Liver (tissue), 9 donors: ENCODE measurements around the gene IRAK1. TPM values are rescaled to one million over a fixed set of nuclear protein-coding genes. Genes with fewer than 3 reads are reported as not detected.

Source experiments
- DNase-seq: peaks from one replicate; pipeline ENCODE4 v3.0.0-alpha.2; 2017; ENCODE audit warnings: low spot score
- H3K27ac ChIP-seq, 2 donors: one replicate each; pipeline ENCODE4 v1.7.0; 2013; ENCODE audit warnings: inconsistent platforms in 2 of 2, low read length in 2 of 2, control low read depth in 1 of 2, low read depth in 1 of 2, mild to moderate bottlenecking in 1 of 2
- H3K27me3 ChIP-seq, 4 donors: one replicate each; pipeline versions ENCODE4 v1.6.1 to v1.7.0; 2013; ENCODE audit warnings: low read length in 3 of 4, inconsistent platforms in 1 of 4, mild to moderate bottlenecking in 1 of 4, moderate library complexity in 1 of 4; ENCODE audit not compliant: control insufficient read depth in 4 of 4, insufficient read depth in 4 of 4
- H3K36me3 ChIP-seq, 4 donors: one replicate each; pipeline versions ENCODE4 v1.6.1 to v1.7.0; 2013; ENCODE audit warnings: low read length in 3 of 4, mild to moderate bottlenecking in 3 of 4, low read depth in 1 of 4, moderate library complexity in 1 of 4; ENCODE audit not compliant: control insufficient read depth in 4 of 4, insufficient read depth in 3 of 4
- H3K4me1 ChIP-seq, 4 donors: one replicate each; pipeline versions ENCODE4 v1.6.1 to v1.7.0; 2013; ENCODE audit warnings: low read length in 3 of 4, mild to moderate bottlenecking in 3 of 4, moderate library complexity in 1 of 4; ENCODE audit not compliant: control insufficient read depth in 4 of 4, insufficient read depth in 4 of 4
- H3K4me3 ChIP-seq, 3 donors: one replicate each; pipeline versions ENCODE4 v1.6.1 to v1.7.0; 2013; ENCODE audit warnings: low read length in 3 of 3, control low read depth in 1 of 3, low read depth in 1 of 3, mild to moderate bottlenecking in 1 of 3
- H3K9ac ChIP-seq, 2 donors: one replicate each; pipeline ENCODE4 v1.7.0; 2013; ENCODE audit warnings: low read length in 2 of 2, mild to moderate bottlenecking in 2 of 2, moderate library complexity in 2 of 2, control low read depth in 1 of 2, low read depth in 1 of 2
- H3K9me3 ChIP-seq, 4 donors: one replicate each; pipeline versions ENCODE4 v1.6.1 to v1.7.0; 2013; ENCODE audit warnings: low read length in 3 of 4; ENCODE audit not compliant: control insufficient read depth in 4 of 4
- EGR1 ChIP-seq, 2 donors: IDR thresholded peaks; 2 replicates each; pipeline ENCODE4 v1.6.1; 2016 to 2018; ENCODE audit warnings: antibody characterized with exemption in 2 of 2, low read depth in 2 of 2
- FOXA1 ChIP-seq: IDR thresholded peaks from 2 replicates; pipeline ENCODE4 v1.6.1; 2016; ENCODE audit warnings: antibody characterized with exemption
- FOXA2 ChIP-seq: IDR thresholded peaks from 2 replicates; pipeline ENCODE4 v1.6.1; 2016; ENCODE audit warnings: antibody characterized with exemption
- GABPA ChIP-seq, 2 donors: IDR thresholded peaks in 1 of 2; conservative IDR thresholded peaks in 1 of 2; 2 replicates each; pipeline ENCODE4 v1.6.1; 2016; ENCODE audit warnings: antibody characterized with exemption in 2 of 2, mild to moderate bottlenecking in 1 of 2, moderate library complexity in 1 of 2
- HNF4A ChIP-seq, 2 donors: conservative IDR thresholded peaks; 2 replicates each; pipeline ENCODE4 v1.6.1; 2016; ENCODE audit warnings: antibody characterized with exemption in 2 of 2, mild to moderate bottlenecking in 2 of 2
- HNF4G ChIP-seq: IDR thresholded peaks from 2 replicates; pipeline ENCODE4 v1.6.1; 2016; ENCODE audit warnings: antibody characterized with exemption
- JUND ChIP-seq, 2 donors: IDR thresholded peaks; 2 replicates each; pipeline ENCODE4 v1.6.1; 2016; ENCODE audit warnings: antibody characterized with exemption in 2 of 2
- NR2F2 ChIP-seq: IDR thresholded peaks from 2 replicates; pipeline ENCODE4 v1.6.1; 2016; ENCODE audit warnings: antibody characterized with exemption
- RAD21 ChIP-seq, 2 donors: IDR thresholded peaks; 2 replicates each; pipeline ENCODE4 v1.6.1; 2016; ENCODE audit warnings: antibody characterized with exemption in 2 of 2, mild to moderate bottlenecking in 2 of 2
- RXRA ChIP-seq, 2 donors: IDR thresholded peaks; 2 replicates each; pipeline ENCODE4 v1.6.1; 2017 to 2018; ENCODE audit warnings: antibody characterized with exemption in 2 of 2, mild to moderate bottlenecking in 1 of 2
- SP1 ChIP-seq: IDR thresholded peaks from 2 replicates; pipeline ENCODE4 v1.6.1; 2018; ENCODE audit warnings: antibody characterized with exemption, mild to moderate bottlenecking
- TAF1 ChIP-seq: conservative IDR thresholded peaks from 2 replicates; pipeline ENCODE4 v1.6.1; 2016; ENCODE audit warnings: antibody characterized with exemption, mild to moderate bottlenecking
- YY1 ChIP-seq: IDR thresholded peaks from 2 replicates; pipeline ENCODE4 v1.6.1; 2016; ENCODE audit warnings: antibody characterized with exemption, mild to moderate bottlenecking
- WGBS: extraction: QIAGEN DNeasy Blood & Tissue Kit; methylation state at CpG from one replicate; pipeline ENCODE4 v1.1.7; 2013; 5-methylcytosine and 5-hydroxymethylcytosine counted together
- polyA plus RNA-seq, 2 donors: library from polyadenylated mRNA; stranded (reverse) in 1 of 2; unstranded in 1 of 2; fragments of 200-250 nt in 1 of 2; fragments of >200 nt in 1 of 2; fragmentation: Nextera tagmentation in 1 of 2; extraction: Ambion mirVana in 1 of 2; gene quantifications; one replicate each; pipeline versions ENCODE4 v1.2.1 to v1.2.3, GENCODE V29; 2013 to 2015
- total RNA-seq, 2 donors: library from RNA; depleted of rRNA; stranded (reverse); fragments of >200 nt; gene quantifications; one replicate each; pipeline ENCODE4 v1.2.3, GENCODE V29; 2014
- TF ChIP-seq, protein P1 (sequence below): IDR thresholded peaks from 2 replicates; pipeline ENCODE4 v1.6.1; 2016; ENCODE audit warnings: antibody characterized with exemption, mild to moderate bottlenecking
- TF ChIP-seq, protein P2 (sequence below): fragments of 150-350 bp; IDR thresholded peaks from 2 replicates; pipeline ENCODE4 v1.5.1; 2017; ENCODE audit warnings: improper control_type of control experiment, low read depth, low read length; ENCODE audit not compliant: missing input control
- TF ChIP-seq, protein P3 (sequence below): IDR thresholded peaks from 2 replicates; pipeline ENCODE4 v1.6.1; 2016; ENCODE audit warnings: antibody characterized with exemption
- TF ChIP-seq, protein P4 (sequence below): IDR thresholded peaks from 2 replicates; pipeline ENCODE4 v1.6.1; 2016; ENCODE audit warnings: antibody characterized with exemption
- TF ChIP-seq, protein P5 (sequence below): IDR thresholded peaks from 2 replicates; pipeline ENCODE4 v1.6.1; 2016; ENCODE audit warnings: antibody characterized with exemption
- donor health status: healthy.
- donor health status: healthy.
- donor health status: healthy.
- donor health status: healthy.
- donor health status: healthy.

Gene IRAK1
- total and polyA plus RNA-seq, 4 donors = 17.6 to 55.8 (median 27.4) TPM

DNA sequence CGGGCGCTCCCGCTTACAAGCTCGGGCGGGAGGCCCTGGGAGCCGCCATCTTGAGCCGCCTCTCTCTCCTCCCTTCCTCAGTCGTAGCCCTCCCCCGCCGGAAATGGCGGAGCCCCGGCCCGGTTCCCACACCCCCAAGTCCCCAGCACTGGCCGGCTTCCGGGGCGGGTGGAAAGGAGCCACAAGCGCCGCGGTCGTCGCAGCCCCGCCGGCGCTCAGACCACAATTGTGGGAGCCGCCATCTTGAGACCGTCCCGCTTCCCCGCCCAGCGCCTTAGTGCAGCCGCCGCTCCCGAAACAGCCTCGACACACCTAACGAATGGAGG, 48.6 kb downstream of the IRAK1 start:
- TF ChIP-seq TAF1 (no peak), HNF4A (conservative IDR thresholded peaks at IDR 0.05) (no peak), FOXA2 (no peak), EGR1 (IDR thresholded peaks at IDR 0.05; ENCODE audit: low read depth in 2 of 2) (no peak), JUND (IDR thresholded peaks at IDR 0.05) (no peak), FOXA1 (no peak), NR2F2 (no peak), YY1 (peak; percentile 98), RXRA (IDR thresholded peaks at IDR 0.05) (no peak), SP1 (no peak), GABPA (IDR thresholded peaks at IDR 0.05 in 1 of 2, conservative IDR thresholded peaks at IDR 0.05 in 1 of 2) (peak; percentile 88 to 89), HNF4G (no peak), RAD21 (IDR thresholded peaks at IDR 0.05) (no peak)
- TF ChIP-seq, protein P1, sequence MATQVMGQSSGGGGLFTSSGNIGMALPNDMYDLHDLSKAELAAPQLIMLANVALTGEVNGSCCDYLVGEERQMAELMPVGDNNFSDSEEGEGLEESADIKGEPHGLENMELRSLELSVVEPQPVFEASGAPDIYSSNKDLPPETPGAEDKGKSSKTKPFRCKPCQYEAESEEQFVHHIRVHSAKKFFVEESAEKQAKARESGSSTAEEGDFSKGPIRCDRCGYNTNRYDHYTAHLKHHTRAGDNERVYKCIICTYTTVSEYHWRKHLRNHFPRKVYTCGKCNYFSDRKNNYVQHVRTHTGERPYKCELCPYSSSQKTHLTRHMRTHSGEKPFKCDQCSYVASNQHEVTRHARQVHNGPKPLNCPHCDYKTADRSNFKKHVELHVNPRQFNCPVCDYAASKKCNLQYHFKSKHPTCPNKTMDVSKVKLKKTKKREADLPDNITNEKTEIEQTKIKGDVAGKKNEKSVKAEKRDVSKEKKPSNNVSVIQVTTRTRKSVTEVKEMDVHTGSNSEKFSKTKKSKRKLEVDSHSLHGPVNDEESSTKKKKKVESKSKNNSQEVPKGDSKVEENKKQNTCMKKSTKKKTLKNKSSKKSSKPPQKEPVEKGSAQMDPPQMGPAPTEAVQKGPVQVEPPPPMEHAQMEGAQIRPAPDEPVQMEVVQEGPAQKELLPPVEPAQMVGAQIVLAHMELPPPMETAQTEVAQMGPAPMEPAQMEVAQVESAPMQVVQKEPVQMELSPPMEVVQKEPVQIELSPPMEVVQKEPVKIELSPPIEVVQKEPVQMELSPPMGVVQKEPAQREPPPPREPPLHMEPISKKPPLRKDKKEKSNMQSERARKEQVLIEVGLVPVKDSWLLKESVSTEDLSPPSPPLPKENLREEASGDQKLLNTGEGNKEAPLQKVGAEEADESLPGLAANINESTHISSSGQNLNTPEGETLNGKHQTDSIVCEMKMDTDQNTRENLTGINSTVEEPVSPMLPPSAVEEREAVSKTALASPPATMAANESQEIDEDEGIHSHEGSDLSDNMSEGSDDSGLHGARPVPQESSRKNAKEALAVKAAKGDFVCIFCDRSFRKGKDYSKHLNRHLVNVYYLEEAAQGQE = peak; percentile 17
- TF ChIP-seq, protein P2, sequence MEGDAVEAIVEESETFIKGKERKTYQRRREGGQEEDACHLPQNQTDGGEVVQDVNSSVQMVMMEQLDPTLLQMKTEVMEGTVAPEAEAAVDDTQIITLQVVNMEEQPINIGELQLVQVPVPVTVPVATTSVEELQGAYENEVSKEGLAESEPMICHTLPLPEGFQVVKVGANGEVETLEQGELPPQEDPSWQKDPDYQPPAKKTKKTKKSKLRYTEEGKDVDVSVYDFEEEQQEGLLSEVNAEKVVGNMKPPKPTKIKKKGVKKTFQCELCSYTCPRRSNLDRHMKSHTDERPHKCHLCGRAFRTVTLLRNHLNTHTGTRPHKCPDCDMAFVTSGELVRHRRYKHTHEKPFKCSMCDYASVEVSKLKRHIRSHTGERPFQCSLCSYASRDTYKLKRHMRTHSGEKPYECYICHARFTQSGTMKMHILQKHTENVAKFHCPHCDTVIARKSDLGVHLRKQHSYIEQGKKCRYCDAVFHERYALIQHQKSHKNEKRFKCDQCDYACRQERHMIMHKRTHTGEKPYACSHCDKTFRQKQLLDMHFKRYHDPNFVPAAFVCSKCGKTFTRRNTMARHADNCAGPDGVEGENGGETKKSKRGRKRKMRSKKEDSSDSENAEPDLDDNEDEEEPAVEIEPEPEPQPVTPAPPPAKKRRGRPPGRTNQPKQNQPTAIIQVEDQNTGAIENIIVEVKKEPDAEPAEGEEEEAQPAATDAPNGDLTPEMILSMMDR = no peak
- TF ChIP-seq, protein P3, sequence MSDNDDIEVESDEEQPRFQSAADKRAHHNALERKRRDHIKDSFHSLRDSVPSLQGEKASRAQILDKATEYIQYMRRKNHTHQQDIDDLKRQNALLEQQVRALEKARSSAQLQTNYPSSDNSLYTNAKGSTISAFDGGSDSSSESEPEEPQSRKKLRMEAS = no peak
- TF ChIP-seq, protein P4, sequence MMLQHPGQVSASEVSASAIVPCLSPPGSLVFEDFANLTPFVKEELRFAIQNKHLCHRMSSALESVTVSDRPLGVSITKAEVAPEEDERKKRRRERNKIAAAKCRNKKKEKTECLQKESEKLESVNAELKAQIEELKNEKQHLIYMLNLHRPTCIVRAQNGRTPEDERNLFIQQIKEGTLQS = no peak
- TF ChIP-seq, protein P5, sequence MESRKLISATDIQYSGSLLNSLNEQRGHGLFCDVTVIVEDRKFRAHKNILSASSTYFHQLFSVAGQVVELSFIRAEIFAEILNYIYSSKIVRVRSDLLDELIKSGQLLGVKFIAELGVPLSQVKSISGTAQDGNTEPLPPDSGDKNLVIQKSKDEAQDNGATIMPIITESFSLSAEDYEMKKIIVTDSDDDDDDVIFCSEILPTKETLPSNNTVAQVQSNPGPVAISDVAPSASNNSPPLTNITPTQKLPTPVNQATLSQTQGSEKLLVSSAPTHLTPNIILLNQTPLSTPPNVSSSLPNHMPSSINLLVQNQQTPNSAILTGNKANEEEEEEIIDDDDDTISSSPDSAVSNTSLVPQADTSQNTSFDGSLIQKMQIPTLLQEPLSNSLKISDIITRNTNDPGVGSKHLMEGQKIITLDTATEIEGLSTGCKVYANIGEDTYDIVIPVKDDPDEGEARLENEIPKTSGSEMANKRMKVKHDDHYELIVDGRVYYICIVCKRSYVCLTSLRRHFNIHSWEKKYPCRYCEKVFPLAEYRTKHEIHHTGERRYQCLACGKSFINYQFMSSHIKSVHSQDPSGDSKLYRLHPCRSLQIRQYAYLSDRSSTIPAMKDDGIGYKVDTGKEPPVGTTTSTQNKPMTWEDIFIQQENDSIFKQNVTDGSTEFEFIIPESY = no peak
- peak overlapping the region; percentile 95 to 100 for H3K27ac ChIP-seq
- H3K4me1 ChIP-seq = peaks cover 13 to 60% (median 56%) of the 10 kb centered on the region in 4 donors
- DNase-seq = peak; percentile 69
- peak overlapping the region; percentile 57 to 92 for H3K9ac ChIP-seq
- H3K4me3 ChIP-seq = peak overlapping the region; percentile 76 to 98 (median 81)
- H3K36me3 ChIP-seq = no peaks in the 10 kb centered on the region
- under 1% methylated on average over 34 of the region's 34 CpGs for WGBS
- no peaks in the 10 kb centered on the region for H3K27me3 ChIP-seq
- no peaks in the 10 kb centered on the region for H3K9me3 ChIP-seq
